Right ventricle myocardium superior (tissue), 1 donor: ENCODE measurements around the gene KRTAP13-2. TPM values are rescaled to one million over a fixed set of nuclear protein-coding genes. Genes with fewer than 3 reads are reported as not detected.

Experiments
- ATAC-seq: fragments of 200-7000 bp; cut with Tn5 transposase; one replicate; pipeline ENCODE4 v1.9.1; 2020; ENCODE audit warnings: mild to moderate bottlenecking; ENCODE audit not compliant: poor library complexity
- DNase-seq: peaks from one replicate; pipeline ENCODE4 v3.0.0-alpha.2; 2020
- intact Hi-C: fragments of 100-400 bp; cut with DNase I; formaldehyde crosslinking; loops from one replicate; pipeline ENCODE4 v1.11.2; 2022
- long read RNA-seq: library from polyadenylated mRNA; unstranded; transcript quantifications from one replicate; pipeline ENCODE4 v2.0.0, GENCODE V29; 2021
- total RNA-seq: library from RNA; stranded (reverse); fragmentation: NEBNext Ultra II Directional; extraction: Animal tissue kit (Norgen Biotek cat#: 25700); gene quantifications from one replicate; pipeline ENCODE4 v1.2.1, GENCODE V29; 2021
- donor health status: DM: no; HTN: yes; CAD: no; lungs with severe emphysema.

The KRTAP13-2 gene
- not detected for total RNA-seq
- long read RNA-seq = 0 reads

GRCh38 chr21:30372139-30372770 lies at the start of gene KRTAP13-2:
KRTAP13-2 (minus strand) TSS chr21:30372271; CDS start chr21:30372213, 58 bp downstream.
- intact Hi-C loops = no loop called here
- no peak for ATAC-seq
- DNase-seq = no peak

GRCh38 chr21:30415993-30416392 lies 43.9 kb upstream of the KRTAP13-2 start:
- no peak for ATAC-seq
- intact Hi-C loops = no loop called here
- no peak for DNase-seq

- ATAC-seq (peak; percentile 68), DNase-seq (peak; percentile 54)
- intact Hi-C loops = no loop called here
These were observed 36.9 kb upstream of the KRTAP13-2 start for GRCh38 chr21:30408782-30409494.

- intact Hi-C loops = no loop called here
- DNase-seq (no peak), ATAC-seq (no peak)
These were observed 23.7 kb upstream of the KRTAP13-2 start, which contains the start of gene KRTAP13-1 for GRCh38 chr21:30395731-30396130. KRTAP13-1 (plus strand) TSS chr21:30396031; CDS start chr21:30396087, 56 bp downstream.

GRCh38 chr21:30391492-30392025 lies 19.5 kb upstream of the KRTAP13-2 start:
- intact Hi-C loops = no loop called here
- peak; percentile 38 for ATAC-seq
- DNase-seq = no peak

- DNase-seq = no peak
- intact Hi-C loops = no loop called here
- no peak for ATAC-seq
These were observed 10.1 kb upstream of the KRTAP13-2 start for GRCh38 chr21:30382201-30382600.

- DNase-seq = no peak
- intact Hi-C loops = no loop called here
- no peak for ATAC-seq
These were observed 16.2 kb downstream of the KRTAP13-2 start for GRCh38 chr21:30355906-30356305.

- intact Hi-C loops = no loop called here
- DNase-seq (no peak), ATAC-seq (no peak)
These were observed 17.6 kb downstream of the KRTAP13-2 start for GRCh38 chr21:30354308-30355005.

- no peak for ATAC-seq
- intact Hi-C loops = no loop called here
- DNase-seq = no peak
These were observed 20.5 kb downstream of the KRTAP13-2 start for GRCh38 chr21:30351534-30351933.

GRCh38 chr21:30349572-30349971 lies 22.5 kb downstream of the KRTAP13-2 start:
- ATAC-seq = no peak
- intact Hi-C loops = loop anchor here (10.0 kb wide), 1 partner anchor 735 kb away; no protein-coding TSS in a partner anchor
- DNase-seq = no peak

- ATAC-seq = no peak
- DNase-seq = no peak
- intact Hi-C loops = loop anchor here (10.0 kb wide), 1 partner anchor 736 kb away; no protein-coding TSS in a partner anchor
These were observed 23.6 kb downstream of the KRTAP13-2 start, which contains the start of gene KRTAP23-1 for GRCh38 chr21:30348506-30348905. KRTAP23-1 (minus strand) TSS chr21:30348606; CDS start chr21:30348606, 0 bp downstream.

- no peak for ATAC-seq
- intact Hi-C loops = loop anchor here (10.0 kb wide), 1 partner anchor 740 kb away; no protein-coding TSS in a partner anchor
- no peak for DNase-seq
These were observed 27.1 kb downstream of the KRTAP13-2 start for GRCh38 chr21:30345014-30345413.

GRCh38 chr21:30340714-30341573 lies 31.1 kb downstream of the KRTAP13-2 start:
- intact Hi-C loops = loop anchor here (10.0 kb wide), 1 partner anchor 744 kb away; no protein-coding TSS in a partner anchor
- peak; percentile 39 for DNase-seq
- ATAC-seq = no peak

- DNase-seq = no peak
- intact Hi-C loops = no loop called here
- no peak for ATAC-seq
These were observed 33.4 kb downstream of the KRTAP13-2 start for GRCh38 chr21:30338717-30339116.

- DNase-seq = no peak
- ATAC-seq = no peak
- intact Hi-C loops = no loop called here
These were observed 34.3 kb downstream of the KRTAP13-2 start for GRCh38 chr21:30337772-30338171.

GRCh38 chr21:30337276-30337744 lies 34.8 kb downstream of the KRTAP13-2 start, which contains the start of gene KRTAP27-1:
KRTAP27-1 (minus strand) TSS chr21:30337694; CDS start chr21:30337668, 26 bp downstream.
- no peak for ATAC-seq
- no peak for DNase-seq
- intact Hi-C loops = no loop called here

- intact Hi-C loops = no loop called here
- ATAC-seq = no peak
These were observed 35.5 kb downstream of the KRTAP13-2 start for GRCh38 chr21:30336596-30336995.

GRCh38 chr21:30333736-30334135 lies 38.3 kb downstream of the KRTAP13-2 start:
- no peak for DNase-seq
- intact Hi-C loops = no loop called here
- ATAC-seq = no peak

More at GRCh38 chr21:30336596-30336995, 35.5 kb downstream of the KRTAP13-2 start:
- DNase-seq = no peak
